Measurements from ENCODE around the gene MUSTN1.

MUSTN1 gene

DNA sequence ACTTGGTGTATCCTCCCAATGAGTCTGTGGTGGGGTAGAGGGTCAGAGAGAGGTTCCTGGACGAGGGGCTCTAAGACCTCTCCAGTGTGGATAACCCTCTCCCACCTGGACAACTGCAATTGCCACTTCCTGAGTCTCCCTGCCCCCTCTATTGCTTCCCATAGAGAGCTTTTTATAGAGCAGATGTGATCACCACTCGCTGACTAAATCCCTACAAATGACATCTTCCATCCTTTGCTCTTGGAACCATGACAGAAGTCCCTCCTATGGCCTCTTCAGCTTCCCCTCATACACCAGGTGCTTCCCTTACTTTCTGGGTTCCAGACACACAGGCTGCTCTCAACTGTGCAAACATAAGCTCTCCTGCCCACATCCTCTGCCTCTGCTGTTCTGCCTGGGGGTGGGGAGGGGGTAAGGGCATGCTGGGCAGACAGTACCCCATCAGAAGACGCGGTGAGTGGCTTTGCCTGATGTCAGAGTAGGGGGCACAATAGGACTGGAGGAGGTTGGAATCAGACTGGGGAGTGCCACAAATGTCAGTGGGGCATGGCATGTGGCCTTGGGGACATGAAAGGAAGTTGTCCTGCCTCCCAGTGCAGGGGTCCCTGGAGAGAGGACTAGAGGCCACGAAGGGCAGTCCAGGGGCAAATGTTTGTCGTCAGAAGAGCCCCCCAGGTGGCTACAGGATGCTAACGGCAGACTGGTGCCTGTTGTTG, 25.0 kb downstream of the MUSTN1 start:
- no peak for TF ChIP-seq TAF1 (IDR thresholded peaks at IDR 0.05; ENCODE audit: borderline replicate concordance, insufficient read depth, low read length)
- no peak for TF ChIP-seq POLR2AphosphoS5 (IDR thresholded peaks at IDR 0.05; ENCODE audit: low read depth, low read length)
- no peak for TF ChIP-seq FOXP2 (optimal IDR thresholded peaks at IDR 0.05; ENCODE audit: borderline replicate concordance, extremely low read depth, extremely low read length, insufficient read depth)
- TF ChIP-seq, protein P1, sequence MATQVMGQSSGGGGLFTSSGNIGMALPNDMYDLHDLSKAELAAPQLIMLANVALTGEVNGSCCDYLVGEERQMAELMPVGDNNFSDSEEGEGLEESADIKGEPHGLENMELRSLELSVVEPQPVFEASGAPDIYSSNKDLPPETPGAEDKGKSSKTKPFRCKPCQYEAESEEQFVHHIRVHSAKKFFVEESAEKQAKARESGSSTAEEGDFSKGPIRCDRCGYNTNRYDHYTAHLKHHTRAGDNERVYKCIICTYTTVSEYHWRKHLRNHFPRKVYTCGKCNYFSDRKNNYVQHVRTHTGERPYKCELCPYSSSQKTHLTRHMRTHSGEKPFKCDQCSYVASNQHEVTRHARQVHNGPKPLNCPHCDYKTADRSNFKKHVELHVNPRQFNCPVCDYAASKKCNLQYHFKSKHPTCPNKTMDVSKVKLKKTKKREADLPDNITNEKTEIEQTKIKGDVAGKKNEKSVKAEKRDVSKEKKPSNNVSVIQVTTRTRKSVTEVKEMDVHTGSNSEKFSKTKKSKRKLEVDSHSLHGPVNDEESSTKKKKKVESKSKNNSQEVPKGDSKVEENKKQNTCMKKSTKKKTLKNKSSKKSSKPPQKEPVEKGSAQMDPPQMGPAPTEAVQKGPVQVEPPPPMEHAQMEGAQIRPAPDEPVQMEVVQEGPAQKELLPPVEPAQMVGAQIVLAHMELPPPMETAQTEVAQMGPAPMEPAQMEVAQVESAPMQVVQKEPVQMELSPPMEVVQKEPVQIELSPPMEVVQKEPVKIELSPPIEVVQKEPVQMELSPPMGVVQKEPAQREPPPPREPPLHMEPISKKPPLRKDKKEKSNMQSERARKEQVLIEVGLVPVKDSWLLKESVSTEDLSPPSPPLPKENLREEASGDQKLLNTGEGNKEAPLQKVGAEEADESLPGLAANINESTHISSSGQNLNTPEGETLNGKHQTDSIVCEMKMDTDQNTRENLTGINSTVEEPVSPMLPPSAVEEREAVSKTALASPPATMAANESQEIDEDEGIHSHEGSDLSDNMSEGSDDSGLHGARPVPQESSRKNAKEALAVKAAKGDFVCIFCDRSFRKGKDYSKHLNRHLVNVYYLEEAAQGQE (IDR thresholded peaks at IDR 0.05; ENCODE audit: insufficient read depth in 1 of 2, low read depth in 2 of 2, low read length in 2 of 2) = no peak
- no peak for TF ChIP-seq SIN3A (IDR thresholded peaks at IDR 0.05; ENCODE audit: borderline replicate concordance, insufficient read depth, low read length)

DNA sequence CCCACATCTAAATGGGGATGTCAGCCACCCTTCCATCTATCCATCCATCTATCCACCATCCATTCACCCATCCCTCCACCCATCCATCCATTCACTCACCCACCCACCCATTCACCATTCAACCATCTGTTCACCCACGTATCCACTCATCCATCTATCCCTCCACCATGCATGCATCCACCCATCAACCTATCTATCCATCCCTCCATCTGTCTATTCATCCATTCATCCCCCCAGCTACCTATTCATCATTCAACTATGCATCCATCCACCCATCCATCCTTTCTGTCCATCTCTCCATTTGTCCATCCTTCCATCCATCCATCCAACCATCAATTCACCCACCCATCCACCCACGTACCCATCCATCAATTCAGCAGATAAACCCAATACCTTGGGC, 25.7 kb downstream of the MUSTN1 start:
- TF ChIP-seq POLR2AphosphoS5 (IDR thresholded peaks at IDR 0.05; ENCODE audit: low read depth, low read length) (no peak), SIN3A (IDR thresholded peaks at IDR 0.05; ENCODE audit: borderline replicate concordance, insufficient read depth, low read length) (no peak), TAF1 (IDR thresholded peaks at IDR 0.05; ENCODE audit: borderline replicate concordance, insufficient read depth, low read length) (no peak), FOXP2 (optimal IDR thresholded peaks at IDR 0.05; ENCODE audit: borderline replicate concordance, extremely low read depth, extremely low read length, insufficient read depth) (no peak)

DNA sequence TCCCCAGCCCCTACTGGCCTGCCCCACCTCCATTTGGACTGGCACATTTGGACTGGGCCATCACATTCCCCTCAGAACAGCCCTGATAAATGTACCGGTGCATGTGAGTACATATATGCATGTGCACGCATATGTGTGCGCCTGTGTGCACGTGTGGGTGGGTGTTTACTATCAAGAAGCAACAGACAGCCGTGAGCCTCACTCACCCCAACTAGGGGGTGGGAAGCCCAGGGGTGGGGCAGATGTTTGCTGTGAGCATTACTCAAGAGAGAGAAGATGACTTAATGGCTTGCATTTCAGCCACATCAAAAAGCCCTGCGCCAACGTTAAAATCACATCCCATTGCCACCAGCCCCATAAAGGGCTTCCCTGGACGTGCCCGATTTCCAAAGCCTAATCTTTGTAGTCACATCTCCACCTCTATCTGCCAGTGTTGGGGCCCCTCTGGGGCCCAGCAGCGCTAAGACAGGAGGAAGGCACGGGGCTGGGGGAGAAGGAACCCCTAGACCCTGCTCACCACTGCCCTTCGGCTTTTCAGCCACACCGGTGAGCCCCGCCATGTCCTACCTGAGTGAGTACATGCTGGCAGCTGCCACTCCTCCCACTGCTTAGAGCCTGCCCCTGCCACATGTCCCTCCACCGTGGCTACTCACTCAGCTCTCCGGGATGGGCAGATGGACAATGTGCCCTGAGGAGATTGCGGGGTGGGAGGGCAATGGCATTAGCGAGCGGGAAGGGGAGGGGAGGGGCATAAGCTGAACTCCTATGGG, 29.4 kb downstream of the MUSTN1 start:
- TF ChIP-seq FOXP2 (optimal IDR thresholded peaks at IDR 0.05; ENCODE audit: borderline replicate concordance, extremely low read depth, extremely low read length, insufficient read depth) (no peak), SIN3A (IDR thresholded peaks at IDR 0.05; ENCODE audit: borderline replicate concordance, insufficient read depth, low read length) (no peak), POLR2AphosphoS5 (IDR thresholded peaks at IDR 0.05; ENCODE audit: low read depth, low read length) (no peak), TAF1 (IDR thresholded peaks at IDR 0.05; ENCODE audit: borderline replicate concordance, insufficient read depth, low read length) (no peak)
- TF ChIP-seq, protein P1 (IDR thresholded peaks at IDR 0.05; ENCODE audit: insufficient read depth in 1 of 2, low read depth in 2 of 2, low read length in 2 of 2) = no peak

DNA sequence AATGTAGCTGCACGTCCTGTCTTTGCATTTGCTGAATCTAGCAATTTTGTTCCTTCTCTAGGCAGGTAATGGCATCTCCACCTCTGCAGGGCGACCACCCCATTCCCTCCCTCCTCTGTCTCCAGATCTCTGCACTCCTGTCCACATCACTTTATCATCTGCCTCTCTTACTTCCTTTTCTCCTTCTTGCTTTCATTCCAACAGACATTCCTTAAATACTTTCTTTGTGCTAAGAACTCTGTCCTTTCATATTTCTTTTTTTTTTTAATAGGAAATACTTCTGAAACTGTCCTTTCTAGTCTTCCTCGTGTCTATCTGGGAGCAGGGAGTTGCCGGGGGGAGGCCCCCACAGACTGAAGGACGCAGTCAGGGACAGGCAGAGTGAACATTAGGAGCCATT, 33.0 kb downstream of the MUSTN1 start:
- TF ChIP-seq SIN3A (IDR thresholded peaks at IDR 0.05; ENCODE audit: borderline replicate concordance, insufficient read depth, low read length) (no peak), FOXP2 (optimal IDR thresholded peaks at IDR 0.05; ENCODE audit: borderline replicate concordance, extremely low read depth, extremely low read length, insufficient read depth) (no peak), TAF1 (IDR thresholded peaks at IDR 0.05; ENCODE audit: borderline replicate concordance, insufficient read depth, low read length) (no peak), POLR2AphosphoS5 (IDR thresholded peaks at IDR 0.05; ENCODE audit: low read depth, low read length) (no peak)
- TF ChIP-seq, protein P1 (IDR thresholded peaks at IDR 0.05; ENCODE audit: insufficient read depth in 1 of 2, low read depth in 2 of 2, low read length in 2 of 2) = no peak

DNA sequence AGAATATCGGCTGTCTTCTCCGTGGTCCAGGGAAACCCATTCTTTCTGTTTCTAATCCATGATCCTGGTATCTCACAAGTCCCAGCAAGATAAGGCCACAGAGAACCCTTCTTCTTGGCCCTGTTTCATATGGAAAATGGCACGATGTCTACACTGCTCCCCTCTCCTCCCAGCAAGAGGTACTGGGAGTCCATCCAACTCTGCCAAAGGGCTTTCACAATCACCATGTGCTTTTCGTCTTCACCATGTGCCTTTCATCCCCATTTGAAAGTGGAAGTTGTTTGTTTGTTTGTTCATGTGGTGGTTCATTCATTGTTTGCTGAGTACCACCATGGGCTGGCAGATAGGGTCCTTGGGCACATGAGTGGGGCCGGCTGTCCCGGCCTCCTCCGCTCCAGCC, 34.7 kb downstream of the MUSTN1 start:
- TF ChIP-seq TAF1 (IDR thresholded peaks at IDR 0.05; ENCODE audit: borderline replicate concordance, insufficient read depth, low read length) (no peak), FOXP2 (optimal IDR thresholded peaks at IDR 0.05; ENCODE audit: borderline replicate concordance, extremely low read depth, extremely low read length, insufficient read depth) (no peak), POLR2AphosphoS5 (IDR thresholded peaks at IDR 0.05; ENCODE audit: low read depth, low read length) (no peak), SIN3A (IDR thresholded peaks at IDR 0.05; ENCODE audit: borderline replicate concordance, insufficient read depth, low read length) (no peak)

Data from PFSK-1 (cell line).